Mesenchymal stem cell (in vitro differentiated cells and primary cell): ENCODE results near the gene GADD45G.

Source experiments
- DNase-seq: peaks from one replicate; pipeline ENCODE4 v3.0.0-alpha.2; 2013
- H2AFZ ChIP-seq: one replicate; pipeline ENCODE4 v1.6.1; 2013; ENCODE audit warnings: low read depth, mild to moderate bottlenecking, control low read depth, inconsistent platforms, low read length, moderate library complexity
- H2AK5ac ChIP-seq: 2 replicates; pipeline ENCODE4 v1.6.1; 2013; ENCODE audit warnings: low read length, moderate library complexity, mild to moderate bottlenecking, inconsistent platforms; ENCODE audit not compliant: severe bottlenecking
- H2BK120ac ChIP-seq: one replicate; pipeline ENCODE4 v1.6.1; 2013; ENCODE audit warnings: low read depth, mild to moderate bottlenecking, inconsistent platforms, low read length, moderate library complexity
- H2BK12ac ChIP-seq, 2 experiments: one replicate each; pipeline ENCODE4 v1.6.1; 2013; ENCODE audit warnings: inconsistent platforms in 2 of 2, low read length in 2 of 2, mild to moderate bottlenecking in 2 of 2, moderate library complexity in 2 of 2, control low read depth in 1 of 2
- H2BK15ac ChIP-seq: one replicate; pipeline ENCODE4 v1.6.1; 2013; ENCODE audit warnings: mild to moderate bottlenecking, low read depth, inconsistent platforms; ENCODE audit not compliant: poor library complexity, severe bottlenecking
- H2BK5ac ChIP-seq: 2 replicates; pipeline ENCODE4 v1.6.1; 2013; ENCODE audit warnings: low read depth, mild to moderate bottlenecking, low read length, control low read depth, inconsistent platforms; ENCODE audit not compliant: poor library complexity, severe bottlenecking
- H3K14ac ChIP-seq, 2 experiments: one replicate each; pipeline ENCODE4 v1.6.1; 2013; ENCODE audit warnings: inconsistent platforms in 2 of 2, low read length in 2 of 2, control low read depth in 1 of 2, mild to moderate bottlenecking in 1 of 2, moderate library complexity in 1 of 2
- H3K18ac ChIP-seq, 2 experiments: one replicate each; pipeline ENCODE4 v1.6.1; 2013; ENCODE audit warnings: inconsistent platforms in 2 of 2, low read length in 2 of 2, control low read depth in 1 of 2, low read depth in 1 of 2, mild to moderate bottlenecking in 1 of 2
- H3K23ac ChIP-seq, 2 experiments: one replicate each; pipeline ENCODE4 v1.6.1; 2013; ENCODE audit warnings: inconsistent platforms in 2 of 2, low read length in 2 of 2, mild to moderate bottlenecking in 2 of 2, moderate library complexity in 2 of 2, control low read depth in 1 of 2
- H3K27ac ChIP-seq: 2 replicates; pipeline ENCODE4 v1.5.1; 2013; ENCODE audit warnings: mild to moderate bottlenecking, moderate library complexity, low read length, control low read depth, inconsistent platforms; ENCODE audit not compliant: poor library complexity, severe bottlenecking
- H3K27me3 ChIP-seq, 2 experiments: 2 replicates each; pipeline versions ENCODE4 v1.6.1 to v1.7.0; 2013; ENCODE audit warnings: low read length in 2 of 2, mild to moderate bottlenecking in 2 of 2, moderate library complexity in 2 of 2, control low read depth in 1 of 2, inconsistent platforms in 1 of 2; ENCODE audit not compliant: control insufficient read depth in 1 of 2, insufficient read depth in 1 of 2
- H3K36me3 ChIP-seq, 2 experiments: 2 replicates each; pipeline versions ENCODE4 v1.6.1 to v1.7.0; 2013; ENCODE audit warnings: low read length in 2 of 2, control low read depth in 1 of 2, inconsistent platforms in 1 of 2, low read depth in 1 of 2, mild to moderate bottlenecking in 1 of 2; ENCODE audit not compliant: insufficient read depth in 2 of 2, control insufficient read depth in 1 of 2
- H3K4ac ChIP-seq, 2 experiments: one replicate each; pipeline ENCODE4 v1.6.1; 2013; ENCODE audit warnings: inconsistent platforms in 2 of 2, low read length in 2 of 2, mild to moderate bottlenecking in 2 of 2, moderate library complexity in 2 of 2, control low read depth in 1 of 2, low read depth in 1 of 2
- H3K4me1 ChIP-seq: 2 replicates; pipeline ENCODE4 v1.6.1; 2013; ENCODE audit warnings: low read depth, low read length, control low read depth; ENCODE audit not compliant: control insufficient read depth, insufficient read depth
- H3K4me2 ChIP-seq: 2 replicates; pipeline ENCODE4 v1.6.1; 2013; ENCODE audit warnings: low read length, mild to moderate bottlenecking, inconsistent platforms; ENCODE audit not compliant: poor library complexity, severe bottlenecking
- H3K4me3 ChIP-seq, 2 experiments: 2 replicates each; pipeline versions ENCODE4 v1.5.1 to v1.7.0; 2013; ENCODE audit warnings: low read length in 2 of 2, mild to moderate bottlenecking in 2 of 2, control low read depth in 1 of 2, low read depth in 1 of 2; ENCODE audit not compliant: insufficient read depth in 1 of 2
- H3K79me1 ChIP-seq: replicated peaks from 2 replicates; pipeline ENCODE4 v1.6.1; 2013; ENCODE audit warnings: mild to moderate bottlenecking, control low read depth, low read length, inconsistent platforms; ENCODE audit not compliant: poor library complexity, severe bottlenecking
- H3K9ac ChIP-seq: 2 replicates; pipeline ENCODE4 v1.7.0; 2013; ENCODE audit warnings: mild to moderate bottlenecking, low read length, moderate library complexity
- H3K9me3 ChIP-seq: 2 replicates; pipeline ENCODE4 v1.7.0; 2013; ENCODE audit warnings: mild to moderate bottlenecking, low read length; ENCODE audit not compliant: control insufficient read depth
- H4K8ac ChIP-seq: one replicate; pipeline ENCODE4 v1.6.1; 2013; ENCODE audit warnings: inconsistent platforms, mild to moderate bottlenecking, low read length, moderate library complexity
- H4K91ac ChIP-seq: one replicate; pipeline ENCODE4 v1.6.1; 2013; ENCODE audit warnings: mild to moderate bottlenecking, low read length, inconsistent platforms
- WGBS: methylation state at CpG from one replicate; pipeline ENCODE4 v1.1.7; 2013; ENCODE audit warnings: mixed read lengths; 5-methylcytosine and 5-hydroxymethylcytosine counted together

The GADD45G gene

DNA sequence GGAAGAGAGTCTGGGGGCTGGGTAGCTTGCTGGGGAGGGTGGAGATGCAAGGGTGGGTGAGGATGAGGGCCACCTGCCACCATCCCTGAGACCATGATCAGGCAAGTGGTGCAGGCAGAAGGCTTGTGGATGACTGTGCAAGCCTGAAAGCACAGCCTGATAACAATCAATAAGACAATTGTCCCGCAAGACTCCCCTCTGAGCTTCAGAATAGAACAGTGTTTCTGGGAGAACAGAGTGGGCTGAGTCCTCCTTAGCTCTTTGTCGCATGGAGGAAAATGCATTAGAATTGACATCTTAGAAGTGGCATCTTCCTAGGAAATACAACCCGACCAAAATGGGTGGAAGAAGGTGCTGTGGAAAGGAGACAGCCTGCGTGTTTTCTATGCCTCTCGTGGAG, 6.6 kb downstream of the GADD45G start:
- WGBS: 95% methylated on average over 5 of the region's 5 CpGs
- Histone ChIP-seq H4K91ac (peak overlapping the region; percentile 35), H3K4me2 (no peak overlapping the region), H2BK15ac (no peak overlapping the region), H3K79me1 (no peaks in the 10 kb centered on the region), H3K4ac (no peak overlapping the region), H3K9ac (no peak overlapping the region), H2BK120ac (no peak overlapping the region), H2AK5ac (no peak overlapping the region), H3K14ac (no peak overlapping the region), H3K36me3 (no peaks in the 10 kb centered on the region), H2AFZ (no peak overlapping the region), H2BK12ac (no peak overlapping the region), H3K27me3 (peaks cover 36 to 53% of the 10 kb centered on the region in 2 experiments), H3K18ac (no peak overlapping the region), H3K27ac (no peak overlapping the region), H3K4me1 (peaks cover 4% of the 10 kb centered on the region), H4K8ac (no peak overlapping the region), H2BK5ac (no peak overlapping the region), H3K9me3 (peaks cover 12% of the 10 kb centered on the region), H3K4me3 (no peak overlapping the region), H3K23ac (peak overlapping the region in 1 of 2 experiments; percentile 3)
- DNase-seq: no peak

- 92% methylated on average over 17 of the region's 17 CpGs for WGBS
- H2BK15ac ChIP-seq: no peak overlapping the region
- H3K4me2 ChIP-seq: no peak overlapping the region
- H3K27ac ChIP-seq: no peak overlapping the region
- peaks cover 12% of the 10 kb centered on the region for H3K9me3 ChIP-seq
- H2BK120ac ChIP-seq: no peak overlapping the region
- H3K14ac ChIP-seq: no peak overlapping the region
- H2AFZ ChIP-seq: no peak overlapping the region
- H4K8ac ChIP-seq: no peak overlapping the region
- no peak overlapping the region for H3K4ac ChIP-seq
- H3K18ac ChIP-seq: no peak overlapping the region
- no peak overlapping the region for H4K91ac ChIP-seq
- no peak overlapping the region for H2BK12ac ChIP-seq
- no peak for DNase-seq
- no peaks in the 10 kb centered on the region for H3K4me1 ChIP-seq
- no peak overlapping the region for H2AK5ac ChIP-seq
- H3K23ac ChIP-seq: no peak overlapping the region
- no peaks in the 10 kb centered on the region for H3K36me3 ChIP-seq
- H3K9ac ChIP-seq: no peak overlapping the region
- H2BK5ac ChIP-seq: no peak overlapping the region
- peaks cover 49 to 66% of the 10 kb centered on the region in 2 experiments for H3K27me3 ChIP-seq
- no peak overlapping the region for H3K4me3 ChIP-seq
- H3K79me1 ChIP-seq: no peaks in the 10 kb centered on the region
Measured at GRCh38 chr9:89612566-89613278, 7.9 kb downstream of the GADD45G start.

GRCh38 chr9:89613912-89614892, 9.4 kb downstream of the GADD45G start:
- Histone ChIP-seq H2BK120ac (no peak overlapping the region), H2AK5ac (peak overlapping the region; percentile 53), H3K23ac (no peak overlapping the region), H3K9me3 (peaks cover 12% of the 10 kb centered on the region), H3K9ac (no peak overlapping the region), H2BK12ac (peak overlapping the region in 1 of 2 experiments; percentile 55), H2AFZ (no peak overlapping the region), H3K27me3 (peaks cover 57 to 73% of the 10 kb centered on the region in 2 experiments), H4K91ac (no peak overlapping the region), H2BK5ac (no peak overlapping the region), H4K8ac (no peak overlapping the region), H3K4me2 (no peak overlapping the region), H2BK15ac (no peak overlapping the region), H3K4me1 (no peaks in the 10 kb centered on the region), H3K27ac (no peak overlapping the region), H3K4me3 (no peak overlapping the region), H3K4ac (no peak overlapping the region), H3K36me3 (no peaks in the 10 kb centered on the region), H3K18ac (no peak overlapping the region), H3K14ac (no peak overlapping the region), H3K79me1 (no peaks in the 10 kb centered on the region)
- peak; percentile 57 for DNase-seq
- 88% methylated on average over 9 of the region's 10 CpGs for WGBS

GRCh38 chr9:89615661-89616060, 10.8 kb downstream of the GADD45G start:
- no peak overlapping the region for H3K27ac ChIP-seq
- H3K9me3 ChIP-seq: peaks cover 12% of the 10 kb centered on the region
- no peak overlapping the region for H3K4me3 ChIP-seq
- no peak overlapping the region for H4K91ac ChIP-seq
- H3K36me3 ChIP-seq: no peaks in the 10 kb centered on the region
- no peak overlapping the region for H3K4ac ChIP-seq
- H2BK5ac ChIP-seq: no peak overlapping the region
- no peak overlapping the region for H2AFZ ChIP-seq
- no peak overlapping the region for H3K14ac ChIP-seq
- H3K4me2 ChIP-seq: no peak overlapping the region
- no peaks in the 10 kb centered on the region for H3K4me1 ChIP-seq
- 95% methylated on average over 2 of the region's 2 CpGs for WGBS
- H3K9ac ChIP-seq: no peak overlapping the region
- no peak overlapping the region for H2BK12ac ChIP-seq
- no peak overlapping the region for H2BK15ac ChIP-seq
- H3K23ac ChIP-seq: no peak overlapping the region
- no peak overlapping the region for H2BK120ac ChIP-seq
- H3K27me3 ChIP-seq: peaks cover 48 to 74% of the 10 kb centered on the region in 2 experiments
- no peaks in the 10 kb centered on the region for H3K79me1 ChIP-seq
- no peak overlapping the region for H4K8ac ChIP-seq
- DNase-seq: no peak
- no peak overlapping the region for H2AK5ac ChIP-seq
- H3K18ac ChIP-seq: no peak overlapping the region
